Measurements from ENCODE around the gene MAP4K2.

GRCh38 chr11:64833509-64833908, 30.5 kb upstream of the MAP4K2 start:
- TF ChIP-seq, protein P1, sequence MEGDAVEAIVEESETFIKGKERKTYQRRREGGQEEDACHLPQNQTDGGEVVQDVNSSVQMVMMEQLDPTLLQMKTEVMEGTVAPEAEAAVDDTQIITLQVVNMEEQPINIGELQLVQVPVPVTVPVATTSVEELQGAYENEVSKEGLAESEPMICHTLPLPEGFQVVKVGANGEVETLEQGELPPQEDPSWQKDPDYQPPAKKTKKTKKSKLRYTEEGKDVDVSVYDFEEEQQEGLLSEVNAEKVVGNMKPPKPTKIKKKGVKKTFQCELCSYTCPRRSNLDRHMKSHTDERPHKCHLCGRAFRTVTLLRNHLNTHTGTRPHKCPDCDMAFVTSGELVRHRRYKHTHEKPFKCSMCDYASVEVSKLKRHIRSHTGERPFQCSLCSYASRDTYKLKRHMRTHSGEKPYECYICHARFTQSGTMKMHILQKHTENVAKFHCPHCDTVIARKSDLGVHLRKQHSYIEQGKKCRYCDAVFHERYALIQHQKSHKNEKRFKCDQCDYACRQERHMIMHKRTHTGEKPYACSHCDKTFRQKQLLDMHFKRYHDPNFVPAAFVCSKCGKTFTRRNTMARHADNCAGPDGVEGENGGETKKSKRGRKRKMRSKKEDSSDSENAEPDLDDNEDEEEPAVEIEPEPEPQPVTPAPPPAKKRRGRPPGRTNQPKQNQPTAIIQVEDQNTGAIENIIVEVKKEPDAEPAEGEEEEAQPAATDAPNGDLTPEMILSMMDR (conservative IDR thresholded peaks at IDR 0.05; ENCODE audit: low read depth, low read length): no peak
- TF ChIP-seq POLR2A (IDR thresholded peaks at IDR 0.05; ENCODE audit: low read depth, low read length): no peak
- no peak for TF ChIP-seq CEBPB (IDR thresholded peaks at IDR 0.05; ENCODE audit: low read depth, low read length)
- no peak for TF ChIP-seq RAD21 (IDR thresholded peaks at IDR 0.05; ENCODE audit: low read length)
- no peak for TF ChIP-seq RFX5 (IDR thresholded peaks at IDR 0.05; ENCODE audit: low read depth, low read length)
- TF ChIP-seq, protein P2, sequence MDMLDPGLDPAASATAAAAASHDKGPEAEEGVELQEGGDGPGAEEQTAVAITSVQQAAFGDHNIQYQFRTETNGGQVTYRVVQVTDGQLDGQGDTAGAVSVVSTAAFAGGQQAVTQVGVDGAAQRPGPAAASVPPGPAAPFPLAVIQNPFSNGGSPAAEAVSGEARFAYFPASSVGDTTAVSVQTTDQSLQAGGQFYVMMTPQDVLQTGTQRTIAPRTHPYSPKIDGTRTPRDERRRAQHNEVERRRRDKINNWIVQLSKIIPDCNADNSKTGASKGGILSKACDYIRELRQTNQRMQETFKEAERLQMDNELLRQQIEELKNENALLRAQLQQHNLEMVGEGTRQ (IDR thresholded peaks at IDR 0.05; ENCODE audit: low read depth, low read length): no peak
- no peak for TF ChIP-seq NFE2L2 (IDR thresholded peaks at IDR 0.05; ENCODE audit: low read depth, low read length)
- no peak for TF ChIP-seq MAFK (IDR thresholded peaks at IDR 0.05; ENCODE audit: low read depth, low read length)
- no peak for TF ChIP-seq RCOR1 (IDR thresholded peaks at IDR 0.05; ENCODE audit: insufficient replicate concordance, low read length)
- no peak for TF ChIP-seq ELK1 (IDR thresholded peaks at IDR 0.05; ENCODE audit: borderline replicate concordance, low read depth, low read length)
- no peak for TF ChIP-seq BHLHE40 (IDR thresholded peaks at IDR 0.05; ENCODE audit: low read depth, low read length)
- TF ChIP-seq SMC3 (IDR thresholded peaks at IDR 0.05; ENCODE audit: low read depth, low read length): no peak
- no peak for TF ChIP-seq MXI1 (IDR thresholded peaks at IDR 0.05; ENCODE audit: borderline replicate concordance, low read depth, low read length)

Data from IMR-90 (cell line).